GM10266 (cell line): ENCODE measurements around the gene TH.
A peak's percentile ranks its signal among the peaks of the same experiment; 100 is the strongest.

Source experiments
- DNase-seq: peaks from one replicate; pipeline ENCODE4 v3.0.0; 2012; ENCODE audit errors: extremely low spot score
- TF ChIP-seq, protein P1 (sequence below): IDR thresholded peaks from 2 replicates; pipeline ENCODE4 v1.5.1; 2012; ENCODE audit warnings: mild to moderate bottlenecking, low read depth; ENCODE audit not compliant: control insufficient read depth, insufficient read depth; ENCODE audit errors: missing control alignments

The TH gene

GRCh38 chr11:2173761-2174160, 2.1 kb upstream of the TH start:
- TF ChIP-seq, protein P1, sequence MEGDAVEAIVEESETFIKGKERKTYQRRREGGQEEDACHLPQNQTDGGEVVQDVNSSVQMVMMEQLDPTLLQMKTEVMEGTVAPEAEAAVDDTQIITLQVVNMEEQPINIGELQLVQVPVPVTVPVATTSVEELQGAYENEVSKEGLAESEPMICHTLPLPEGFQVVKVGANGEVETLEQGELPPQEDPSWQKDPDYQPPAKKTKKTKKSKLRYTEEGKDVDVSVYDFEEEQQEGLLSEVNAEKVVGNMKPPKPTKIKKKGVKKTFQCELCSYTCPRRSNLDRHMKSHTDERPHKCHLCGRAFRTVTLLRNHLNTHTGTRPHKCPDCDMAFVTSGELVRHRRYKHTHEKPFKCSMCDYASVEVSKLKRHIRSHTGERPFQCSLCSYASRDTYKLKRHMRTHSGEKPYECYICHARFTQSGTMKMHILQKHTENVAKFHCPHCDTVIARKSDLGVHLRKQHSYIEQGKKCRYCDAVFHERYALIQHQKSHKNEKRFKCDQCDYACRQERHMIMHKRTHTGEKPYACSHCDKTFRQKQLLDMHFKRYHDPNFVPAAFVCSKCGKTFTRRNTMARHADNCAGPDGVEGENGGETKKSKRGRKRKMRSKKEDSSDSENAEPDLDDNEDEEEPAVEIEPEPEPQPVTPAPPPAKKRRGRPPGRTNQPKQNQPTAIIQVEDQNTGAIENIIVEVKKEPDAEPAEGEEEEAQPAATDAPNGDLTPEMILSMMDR, result no peak
- DNase-seq, result no peak

- DNase-seq, result no peak
- TF ChIP-seq, protein P1, result peak; percentile 39
These were observed 1.6 kb upstream of the TH start for GRCh38 chr11:2173150-2173693.

GRCh38 chr11:2172676-2173075, 1.1 kb upstream of the TH start:
- TF ChIP-seq, protein P1, result no peak
- no peak for DNase-seq

DNA sequence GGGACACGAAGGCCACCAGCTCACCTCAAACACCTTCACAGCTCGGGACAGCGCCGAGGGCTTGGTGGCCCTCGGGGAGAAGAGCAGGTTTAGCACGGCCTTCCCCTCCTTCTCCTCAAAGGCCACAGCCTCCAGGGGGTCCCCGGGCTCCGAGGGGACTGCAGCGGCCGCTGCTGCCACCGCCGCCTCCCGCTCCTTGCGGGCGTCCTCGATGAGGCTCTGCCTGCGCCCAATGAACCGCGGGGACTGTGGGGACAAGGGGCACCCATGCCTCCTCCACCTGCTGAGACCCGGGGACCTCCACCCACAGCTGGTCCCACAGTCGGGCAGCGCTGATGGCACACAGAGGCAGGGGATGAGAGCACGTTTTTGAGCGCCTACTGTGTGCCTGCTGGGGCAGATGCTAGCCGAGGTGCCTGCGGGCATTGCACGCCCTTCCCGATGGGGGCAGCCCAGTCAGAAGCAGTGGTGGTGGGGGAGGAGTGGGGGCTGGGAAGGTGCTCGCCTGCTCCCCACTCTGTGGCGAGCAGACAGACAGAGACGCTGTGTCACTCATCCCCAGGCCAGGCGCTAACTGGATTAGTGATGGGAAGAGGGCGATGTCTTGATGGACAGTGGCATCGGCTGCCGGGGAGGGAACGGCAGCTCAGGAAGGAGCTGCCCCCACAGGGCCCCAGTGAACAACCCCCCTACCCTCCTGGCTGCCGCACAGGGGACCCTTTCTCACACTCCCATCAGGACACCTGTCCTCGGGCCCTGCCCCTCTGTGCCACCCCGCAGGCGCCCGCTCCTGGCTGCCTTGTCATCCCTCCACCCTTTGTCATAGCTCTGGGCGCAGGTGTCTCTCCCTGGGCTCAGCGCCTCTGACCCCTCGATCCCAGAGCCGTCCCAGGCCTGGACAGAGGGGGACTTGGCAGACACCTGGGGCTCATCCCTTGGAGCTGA, 1.7 kb downstream of the TH start:
- DNase-seq, result no peak
- TF ChIP-seq, protein P1, result no peak

DNA sequence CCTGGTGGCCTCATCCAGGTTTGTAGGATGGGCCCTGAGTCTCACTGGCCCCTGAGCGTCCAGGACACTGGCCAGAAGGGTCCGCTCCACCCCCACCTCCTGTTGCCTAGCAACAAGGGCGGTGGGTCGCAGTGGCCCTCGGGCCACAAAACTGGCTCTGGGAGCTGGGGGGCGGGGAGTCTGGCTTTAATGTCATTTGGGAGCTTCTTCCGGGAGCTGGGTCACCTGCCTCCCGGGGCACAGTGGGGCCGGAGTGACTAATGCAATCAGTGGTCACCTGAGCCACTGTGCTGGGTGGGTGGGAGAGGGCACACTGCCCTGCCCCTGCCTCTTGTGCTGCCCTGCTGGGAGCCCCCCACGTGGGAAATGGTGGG, 2.6 kb downstream of the TH start:
- TF ChIP-seq, protein P1, result no peak
- DNase-seq, result no peak

- TF ChIP-seq, protein P1, result no peak
- DNase-seq, result no peak
These were observed 3.2 kb downstream of the TH start for GRCh38 chr11:2168286-2169004.
